ENCODE measurements around the gene DAND5.

DAND5 gene

GRCh38 chr19:13015361-13016223 is 46.2 kb downstream of the DAND5 start:
- DNase-seq (ENCODE audit: insufficient read length): no peak
- no peak for FAIRE-seq
- TF ChIP-seq POLR2AphosphoS5 (IDR thresholded peaks at IDR 0.05; ENCODE audit: low read depth, low read length): no peak
- no peak for TF ChIP-seq TAF1 (IDR thresholded peaks at IDR 0.05; ENCODE audit: borderline replicate concordance, low read depth, low read length)
- no peak for TF ChIP-seq POLR2A (IDR thresholded peaks at IDR 0.05; ENCODE audit: low read depth, low read length)

- TF ChIP-seq POLR2AphosphoS5 (IDR thresholded peaks at IDR 0.05; ENCODE audit: low read depth, low read length) (no peak), TAF1 (IDR thresholded peaks at IDR 0.05; ENCODE audit: borderline replicate concordance, low read depth, low read length) (no peak), POLR2A (IDR thresholded peaks at IDR 0.05; ENCODE audit: low read depth, low read length) (no peak)
- no peak for FAIRE-seq
- DNase-seq (ENCODE audit: insufficient read length): no peak
These were observed 46.9 kb downstream of the DAND5 start for GRCh38 chr19:13016245-13016627.

GRCh38 chr19:13016628-13017305 is 47.4 kb downstream of the DAND5 start:
- TF ChIP-seq POLR2A (IDR thresholded peaks at IDR 0.05; ENCODE audit: low read depth, low read length): no peak
- no peak for TF ChIP-seq TAF1 (IDR thresholded peaks at IDR 0.05; ENCODE audit: borderline replicate concordance, low read depth, low read length)
- TF ChIP-seq POLR2AphosphoS5 (IDR thresholded peaks at IDR 0.05; ENCODE audit: low read depth, low read length): no peak
- DNase-seq (ENCODE audit: insufficient read length): no peak
- no peak for FAIRE-seq

GRCh38 chr19:13017306-13018034 is 48.1 kb downstream of the DAND5 start:
- FAIRE-seq: no peak
- no peak for DNase-seq (ENCODE audit: insufficient read length)
- TF ChIP-seq POLR2AphosphoS5 (IDR thresholded peaks at IDR 0.05; ENCODE audit: low read depth, low read length) (no peak), TAF1 (IDR thresholded peaks at IDR 0.05; ENCODE audit: borderline replicate concordance, low read depth, low read length) (no peak), POLR2A (IDR thresholded peaks at IDR 0.05; ENCODE audit: low read depth, low read length) (no peak)

- no peak for TF ChIP-seq POLR2AphosphoS5 (IDR thresholded peaks at IDR 0.05; ENCODE audit: low read depth, low read length)
- no peak for TF ChIP-seq TAF1 (IDR thresholded peaks at IDR 0.05; ENCODE audit: borderline replicate concordance, low read depth, low read length)
- TF ChIP-seq POLR2A (IDR thresholded peaks at IDR 0.05; ENCODE audit: low read depth, low read length): no peak
- DNase-seq (ENCODE audit: insufficient read length) (no peak), FAIRE-seq (no peak)
These were observed 48.9 kb downstream of the DAND5 start for GRCh38 chr19:13018035-13018914.

- TF ChIP-seq POLR2A (IDR thresholded peaks at IDR 0.05; ENCODE audit: low read depth, low read length) (no peak), TAF1 (IDR thresholded peaks at IDR 0.05; ENCODE audit: borderline replicate concordance, low read depth, low read length) (no peak), POLR2AphosphoS5 (IDR thresholded peaks at IDR 0.05; ENCODE audit: low read depth, low read length) (no peak)
- FAIRE-seq: no peak
These were observed 50.0 kb downstream of the DAND5 start for GRCh38 chr19:13019332-13019731.

GRCh38 chr19:13020002-13020414 is 50.6 kb downstream of the DAND5 start:
- DNase-seq (ENCODE audit: insufficient read length): no peak
- no peak for FAIRE-seq
- TF ChIP-seq POLR2A (IDR thresholded peaks at IDR 0.05; ENCODE audit: low read depth, low read length) (no peak), TAF1 (IDR thresholded peaks at IDR 0.05; ENCODE audit: borderline replicate concordance, low read depth, low read length) (no peak), POLR2AphosphoS5 (IDR thresholded peaks at IDR 0.05; ENCODE audit: low read depth, low read length) (no peak)

More at GRCh38 chr19:13019332-13019731, 50.0 kb downstream of the DAND5 start:
- DNase-seq (ENCODE audit: insufficient read length): no peak

- DNase-seq (ENCODE audit: insufficient read length) (no peak), FAIRE-seq (no peak)
- TF ChIP-seq POLR2AphosphoS5 (IDR thresholded peaks at IDR 0.05; ENCODE audit: low read depth, low read length) (no peak), TAF1 (IDR thresholded peaks at IDR 0.05; ENCODE audit: borderline replicate concordance, low read depth, low read length) (no peak), POLR2A (IDR thresholded peaks at IDR 0.05; ENCODE audit: low read depth, low read length) (no peak)
These were observed 52.9 kb downstream of the DAND5 start for GRCh38 chr19:13022111-13022858.

GRCh38 chr19:13022859-13023636 is 53.7 kb downstream of the DAND5 start:
- DNase-seq (ENCODE audit: insufficient read length) (no peak), FAIRE-seq (peak; percentile 44)
- TF ChIP-seq TAF1 (IDR thresholded peaks at IDR 0.05; ENCODE audit: borderline replicate concordance, low read depth, low read length): no peak
- TF ChIP-seq POLR2A (IDR thresholded peaks at IDR 0.05; ENCODE audit: low read depth, low read length): no peak
- TF ChIP-seq POLR2AphosphoS5 (IDR thresholded peaks at IDR 0.05; ENCODE audit: low read depth, low read length): no peak

Measured in GM12892 (cell line).